GM12878 (cell line): ENCODE results near the gene SCTR. TPM values are rescaled to one million over a fixed set of nuclear protein-coding genes. Genes with fewer than 3 reads are reported as not detected.
A peak's percentile ranks its signal among the peaks of the same experiment; 100 is the strongest.

Experiments used
- ATAC-seq: fragments of 200-7000 bp; cut with Tn5 transposase; 3 replicates; pipeline ENCODE4 v1.9.1; 2020; ENCODE audit warnings: mild to moderate bottlenecking, moderate library complexity
- BruUV-seq: library from RNA; stranded (reverse); fragments of 400-500 nt; replicated peaks from 2 replicates; lab custom pipeline; 2021; lab: Mats Ljungman, UMichigan
- CTCF ChIA-PET: fragments of 300-600 bp; sonication (Branson Sonifier 250); formaldehyde crosslinking; extraction: SDS; loops from one replicate; lab custom pipeline; 2021; ENCODE audit warnings: inconsistent platforms; lab: Yijun Ruan, JAX
- POLR2A ChIA-PET: fragments of 350-600 bp; formaldehyde crosslinking; extraction: SDS; loops from one replicate; lab custom pipeline; 2021; ENCODE audit warnings: inconsistent platforms; lab: Charles Lee
- RAD21 ChIA-PET: fragments of 300-600 bp; sonication (Branson Sonifier 250); formaldehyde crosslinking; loops from one replicate; lab custom pipeline; 2023; ENCODE audit warnings: antibody characterized with exemption; ENCODE audit not compliant: unreplicated experiment; lab: Charles Lee
- SMC1A ChIA-PET: fragments of 300-600 bp; sonication (Branson Sonifier 250); formaldehyde crosslinking; loops from one replicate; lab custom pipeline; 2023; ENCODE audit not compliant: unreplicated experiment, uncharacterized antibody; lab: Charles Lee
- DNase-seq: peaks from one replicate; pipeline ENCODE4 v3.0.0-alpha.2; 2011; ENCODE audit warnings: low read depth, low spot score
- FAIRE-seq: peaks from 3 replicates; lab custom pipeline; 2011; peaks lifted over from hg19 to GRCh38; lab: Jason Lieb, UNC
- H2AFZ ChIP-seq: 2 replicates; pipeline ENCODE4 v1.6.0; 2011; ENCODE audit warnings: low read depth, low read length, control low read depth; ENCODE audit not compliant: control insufficient read depth
- H3K27ac ChIP-seq: 2 replicates; pipeline ENCODE4 v1.5.1; 2011; ENCODE audit warnings: control low read depth; ENCODE audit not compliant: control insufficient read depth, insufficient read depth
- H3K27me3 ChIP-seq, 2 experiments: replicated peaks in 1 of 2; 2 replicates each; pipeline versions ENCODE4 v1.6.0 to v1.6.1; 2011; ENCODE audit warnings: low read length in 1 of 2; ENCODE audit not compliant: control insufficient read depth in 2 of 2, insufficient read depth in 2 of 2
- H3K36me3 ChIP-seq, 2 experiments: 2 replicates each; pipeline ENCODE4 v1.5.1; 2011; ENCODE audit warnings: low read length in 1 of 2; ENCODE audit not compliant: control insufficient read depth in 2 of 2, insufficient read depth in 2 of 2
- H3K4me1 ChIP-seq: 2 replicates; pipeline ENCODE4 v1.6.1; 2011; ENCODE audit warnings: mild to moderate bottlenecking, low read length, moderate library complexity, mixed read lengths; ENCODE audit not compliant: control insufficient read depth, insufficient read depth
- H3K4me2 ChIP-seq: 2 replicates; pipeline ENCODE4 v1.6.0; 2011; ENCODE audit warnings: control low read depth; ENCODE audit not compliant: control insufficient read depth, insufficient read depth
- H3K4me3 ChIP-seq: fragments of 200-600 bp; sonication (generic); 2 replicates; pipeline ENCODE4 v1.5.1; 2016
- H3K79me2 ChIP-seq: 2 replicates; pipeline ENCODE4 v1.6.0; 2011; ENCODE audit warnings: low read length; ENCODE audit not compliant: control insufficient read depth, insufficient read depth
- H3K9ac ChIP-seq: 2 replicates; pipeline ENCODE4 v1.8.0; 2011; ENCODE audit warnings: low read length, control low read depth, mixed read lengths; ENCODE audit not compliant: control insufficient read depth, insufficient read depth
- H3K9me3 ChIP-seq: replicated peaks from 3 replicates; pipeline ENCODE4 v1.5.1; 2011; ENCODE audit warnings: mild to moderate bottlenecking, low read length; ENCODE audit not compliant: control insufficient read depth, insufficient read depth
- H4K20me1 ChIP-seq: 2 replicates; pipeline ENCODE4 v1.6.0; 2011; ENCODE audit not compliant: control insufficient read depth, insufficient read depth
- BMI1 ChIP-seq: fragments of 450-650 bp; IDR thresholded peaks from 2 replicates; pipeline ENCODE4 v1.6.1; 2016; ENCODE audit warnings: mild to moderate bottlenecking, moderate library complexity, borderline replicate concordance
- HDGF ChIP-seq: fragments of 450-650 bp; IDR thresholded peaks from 2 replicates; pipeline ENCODE4 v1.6.1; 2016; ENCODE audit warnings: antibody characterized with exemption
- JUNB ChIP-seq: IDR thresholded peaks from 2 replicates; pipeline ENCODE4 v1.6.1; 2016; ENCODE audit warnings: antibody characterized with exemption, mild to moderate bottlenecking
- POU2F2 ChIP-seq: IDR thresholded peaks from 3 replicates; pipeline ENCODE4 v1.6.1; 2011; ENCODE audit warnings: low read depth, mild to moderate bottlenecking, low read length, borderline replicate concordance
- PRDM15 ChIP-seq: fragments of 450-650 bp; formaldehyde crosslinking; IDR thresholded peaks from 2 replicates; pipeline ENCODE4 v1.4.0; 2020; ENCODE audit warnings: mild to moderate bottlenecking, moderate library complexity
- SIX5 ChIP-seq: IDR thresholded peaks from 2 replicates; pipeline ENCODE4 v1.6.1; 2011; ENCODE audit warnings: mild to moderate bottlenecking, low read depth, low read length, moderate library complexity; ENCODE audit not compliant: severe bottlenecking
- SMAD1 ChIP-seq: fragments of 450-650 bp; IDR thresholded peaks from 2 replicates; pipeline ENCODE4 v1.6.1; 2018; ENCODE audit warnings: mild to moderate bottlenecking, low read depth; ENCODE audit not compliant: partially characterized antibody
- SMC3 ChIP-seq: IDR thresholded peaks from 2 replicates; pipeline ENCODE4 v1.6.1; 2011; ENCODE audit warnings: low read length, improper control_type of control experiment, borderline replicate concordance
- STAT1 ChIP-seq: fragments of 450-650 bp; conservative IDR thresholded peaks from 2 replicates; pipeline ENCODE4 v1.6.1; 2014; ENCODE audit warnings: antibody characterized with exemption, mild to moderate bottlenecking
- SUPT20H ChIP-seq: IDR thresholded peaks from 2 replicates; pipeline ENCODE4 v1.6.1; 2011; ENCODE audit warnings: low read depth, mild to moderate bottlenecking, low read length, moderate library complexity, borderline replicate concordance; ENCODE audit not compliant: control insufficient read depth
- TAF1 ChIP-seq: IDR thresholded peaks from 2 replicates; pipeline ENCODE4 v1.6.1; 2011; ENCODE audit warnings: mild to moderate bottlenecking, low read depth, low read length, borderline replicate concordance
- ZBED1 ChIP-seq: IDR thresholded peaks from 2 replicates; pipeline ENCODE4 v1.6.1; 2016; ENCODE audit warnings: borderline replicate concordance
- WGBS: methylation state at CpG from one replicate; pipeline ENCODE4 v1.1.6; 2016; ENCODE audit warnings: low lambda C conversion rate; ENCODE audit not compliant: insufficient replicate concordance, insufficient coverage; ENCODE audit errors: missing lambda C conversion rate; 5-methylcytosine and 5-hydroxymethylcytosine counted together
- in situ Hi-C: fragments of 300-500 bp; cut with MboI; formaldehyde crosslinking; loops from 9 replicates; pipeline ENCODE4 v1.14.3; 2018; ENCODE audit warnings: mixed read lengths
- intact Hi-C: fragments of 100-400 bp; cut with micrococcal nuclease; formaldehyde crosslinking; loops from one replicate; pipeline ENCODE4 v1.14.2; 2022; ENCODE audit not compliant: unreplicated experiment
- polyA plus RNA-seq, 11 experiments: library from polyadenylated mRNA; depleted of rRNA in 4 of 11; unstranded in 6 of 11; stranded (reverse) in 5 of 11; fragments of >200 nt; fragmentation: Nextera tagmentation in 4 of 11; fragmentation: Illumina TruSeq in 1 of 11; extraction: Ambion mirVana in 4 of 11; extraction: Trizol in 1 of 11; gene quantifications; 1 replicate in 1 of 11; 2 replicates in 10 of 11; pipeline versions ENCODE4 v1.2.1 to v1.2.3, GENCODE V29; 2011 to 2016; ENCODE audit warnings: inconsistent platforms in 2 of 11, missing spikeins in 2 of 11, low read depth in 1 of 11
- total RNA-seq, 4 experiments: library from RNA; depleted of rRNA in 3 of 4; stranded (reverse); fragments of >200 nt in 3 of 4; fragmentation: Illumina TruSeq in 1 of 4; extraction: Trizol in 1 of 4; gene quantifications; 2 replicates each; pipeline versions ENCODE4 v1.2.1 to v1.2.3, GENCODE V29; 2013 to 2021
- TF ChIP-seq, protein P1 (sequence below): IDR thresholded peaks from 2 replicates; pipeline ENCODE4 v1.6.1; 2012; ENCODE audit warnings: low read depth, low read length, improper control_type of control experiment
- TF ChIP-seq, protein P2 (sequence below): IDR thresholded peaks from 2 replicates; pipeline ENCODE4 v1.6.1; 2012; ENCODE audit warnings: low read depth, low read length, improper control_type of control experiment

Gene SCTR
- total and polyA plus RNA-seq, 10 of the 15 experiments (the other 5 are each of a cell fraction or from before 2014, with no cell fraction given) = 0.26 TPM; not detected in 9

- TF ChIP-seq STAT1 = 0 out of 2 replicates have a peak, but pooled peaks have one; percentile 42
- TF ChIP-seq SIX5 = no peak
- peak; percentile 96 for TF ChIP-seq SMC3
Measured at GRCh38 chr2:119407430-119408220, 116.7 kb downstream of the SCTR start (continued).

GRCh38 chr2:119405151-119405550, 119.1 kb downstream of the SCTR start:
- in situ Hi-C loops = no loop called here
- 21% methylated on average over 2 of the region's 2 CpGs for WGBS
- TF ChIP-seq POU2F2 (no peak), JUNB (no peak), HDGF (no peak), BMI1 (no peak), SUPT20H (no peak), TAF1 (no peak), PRDM15 (CRISPR knock-in tag) (no peak), SMAD1 (no peak), ZBED1 (no peak)
- TF ChIP-seq, protein P1, sequence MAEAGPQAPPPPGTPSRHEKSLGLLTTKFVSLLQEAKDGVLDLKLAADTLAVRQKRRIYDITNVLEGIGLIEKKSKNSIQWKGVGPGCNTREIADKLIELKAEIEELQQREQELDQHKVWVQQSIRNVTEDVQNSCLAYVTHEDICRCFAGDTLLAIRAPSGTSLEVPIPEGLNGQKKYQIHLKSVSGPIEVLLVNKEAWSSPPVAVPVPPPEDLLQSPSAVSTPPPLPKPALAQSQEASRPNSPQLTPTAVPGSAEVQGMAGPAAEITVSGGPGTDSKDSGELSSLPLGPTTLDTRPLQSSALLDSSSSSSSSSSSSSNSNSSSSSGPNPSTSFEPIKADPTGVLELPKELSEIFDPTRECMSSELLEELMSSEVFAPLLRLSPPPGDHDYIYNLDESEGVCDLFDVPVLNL = no peak
- TF ChIP-seq, protein P2, sequence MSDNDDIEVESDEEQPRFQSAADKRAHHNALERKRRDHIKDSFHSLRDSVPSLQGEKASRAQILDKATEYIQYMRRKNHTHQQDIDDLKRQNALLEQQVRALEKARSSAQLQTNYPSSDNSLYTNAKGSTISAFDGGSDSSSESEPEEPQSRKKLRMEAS = no peak
- ATAC-seq (no peak), DNase-seq (no peak), FAIRE-seq (no peak)
- Histone ChIP-seq H3K79me2 (no peaks in the 10 kb centered on the region), H3K4me2 (no peak overlapping the region), H3K27me3 (no peaks in the 10 kb centered on the region), H3K36me3 (no peaks in the 10 kb centered on the region), H3K4me3 (no peak overlapping the region), H3K9ac (no peak overlapping the region), H3K27ac (no peak overlapping the region), H4K20me1 (no peaks in the 10 kb centered on the region), H3K4me1 (no peaks in the 10 kb centered on the region), H2AFZ (no peak overlapping the region), H3K9me3 (no peaks in the 10 kb centered on the region)
- POLR2A ChIA-PET = no interaction called here
- CTCF ChIA-PET = interaction anchor here (0.7 to 10.3 kb wide), 3 partner anchors 73 to 236 kb away, joined by 3 to 187 read pairs (median 3); no protein-coding TSS in a partner anchor
- RAD21 ChIA-PET = interaction anchor here (7.3 kb wide), 1 partner anchor 71 kb away, joined by 75 read pairs; no protein-coding TSS in a partner anchor
- SMC1A ChIA-PET = interaction anchor here (2.7 to 3.9 kb wide), 2 partner anchors 11 to 71 kb away, joined by 8 to 24 read pairs; no protein-coding TSS in a partner anchor
- BruUV-seq = no TSS peak
- intact Hi-C loops = loop anchor here (5.0 kb wide), 1 partner anchor 237 kb away; no protein-coding TSS in a partner anchor
